ENCODE results near the gene SGPL1. TPM values are rescaled to one million over a fixed set of nuclear protein-coding genes. Genes with fewer than 3 reads are reported as not detected.
A peak's percentile ranks its signal among the peaks of the same experiment; 100 is the strongest.
"Not testable (repeated sequence)": the region's sequence is repeated elsewhere in the genome, so short reads cannot be mapped to it uniquely, and the experiment has no call there.

The SGPL1 gene, protein sequence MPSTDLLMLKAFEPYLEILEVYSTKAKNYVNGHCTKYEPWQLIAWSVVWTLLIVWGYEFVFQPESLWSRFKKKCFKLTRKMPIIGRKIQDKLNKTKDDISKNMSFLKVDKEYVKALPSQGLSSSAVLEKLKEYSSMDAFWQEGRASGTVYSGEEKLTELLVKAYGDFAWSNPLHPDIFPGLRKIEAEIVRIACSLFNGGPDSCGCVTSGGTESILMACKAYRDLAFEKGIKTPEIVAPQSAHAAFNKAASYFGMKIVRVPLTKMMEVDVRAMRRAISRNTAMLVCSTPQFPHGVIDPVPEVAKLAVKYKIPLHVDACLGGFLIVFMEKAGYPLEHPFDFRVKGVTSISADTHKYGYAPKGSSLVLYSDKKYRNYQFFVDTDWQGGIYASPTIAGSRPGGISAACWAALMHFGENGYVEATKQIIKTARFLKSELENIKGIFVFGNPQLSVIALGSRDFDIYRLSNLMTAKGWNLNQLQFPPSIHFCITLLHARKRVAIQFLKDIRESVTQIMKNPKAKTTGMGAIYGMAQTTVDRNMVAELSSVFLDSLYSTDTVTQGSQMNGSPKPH
- total RNA-seq (2021): 52.6 and 60.8 TPM in 2 replicates
- long read RNA-seq, full-length matches to known transcripts: 19 of 85 reads
- long read RNA-seq, partial matches to known transcripts: 49 of 85 reads
- long read RNA-seq, other reads (novel, unspliced or antisense): 17 of 85 reads

DNA sequence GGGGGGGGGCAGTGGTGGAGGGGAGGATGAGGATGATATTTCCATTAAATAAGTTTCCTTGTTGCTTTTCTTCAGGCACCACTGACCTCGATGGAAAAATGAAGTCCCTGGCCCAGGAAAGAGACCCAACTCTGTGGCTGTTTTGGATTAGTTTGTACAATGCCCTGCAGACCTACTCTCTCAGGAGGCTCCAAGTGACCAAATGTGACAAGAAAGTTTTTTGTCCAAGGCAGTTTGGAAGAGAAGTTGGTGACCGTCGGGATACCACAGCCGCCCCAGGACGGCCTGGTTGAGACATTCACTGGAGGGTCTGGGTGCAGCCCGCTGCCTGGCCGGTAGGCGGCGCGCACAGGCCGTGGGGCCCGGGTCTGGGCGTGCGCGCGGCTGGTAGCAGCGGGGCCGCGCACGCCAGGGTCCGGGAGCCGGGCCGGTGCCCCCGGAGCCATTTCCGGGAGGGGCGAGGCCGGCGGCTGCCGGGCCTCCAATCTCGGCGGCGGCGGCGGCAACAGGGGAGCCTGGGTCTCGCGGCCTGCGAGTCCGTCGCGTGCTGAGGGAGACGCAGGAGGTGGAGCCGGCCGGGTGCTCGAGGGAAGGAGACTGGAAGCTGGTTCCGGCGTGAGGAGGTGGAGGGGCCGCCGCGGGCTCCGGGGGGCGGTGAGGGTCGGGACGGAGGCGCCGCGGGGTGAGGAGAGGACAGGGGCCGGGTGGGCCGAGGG is at the start of gene SGPL1:
SGPL1 (plus strand) TSS at position 445 of the 716 bp plus-strand sequence. CDS start 906 bp downstream, outside the sequence.
- no peaks in the 10 kb centered on the region for H3K27me3 ChIP-seq (ENCODE audit: insufficient read depth, low read length)
- H2BK12ac ChIP-seq (ENCODE audit: insufficient read length, low read depth, low read length): no peak within 1 kb of the TSS
- H3K27ac ChIP-seq (ENCODE audit: insufficient read length, low read depth, low read length): no peak within 1 kb of the TSS
- peak; percentile 86 for DNase-seq
- H2BK5ac ChIP-seq (ENCODE audit: insufficient read length, low read length): no peak within 1 kb of the TSS
- no peak within 1 kb of the TSS for H4K5ac ChIP-seq (ENCODE audit: insufficient read length, low read depth, low read length)
- H3K9ac ChIP-seq (ENCODE audit: extremely low read depth, insufficient read length, low read length): peak within 1 kb of the TSS; percentile 66
- Mint-ChIP-seq H3K36me3 (ENCODE audit: insufficient read depth in 1 of 3, low read depth in 3 of 3) (peaks cover 10 to 28% (median 26%) of the 10 kb centered on the region in 3 experiments; a peak in 5 of 7 replicates), H3K27me3 (ENCODE audit: low read depth) (no peaks in the 10 kb centered on the region; the same call in 1 of the 2 replicates), H3K9me3 (no peaks in the 10 kb centered on the region), H3K4me3 (peak within 1 kb of the TSS; percentile 91 to 93), H3K4me1 (peaks cover 12 to 14% of the 10 kb centered on the region in 2 experiments), H3K27ac (peak within 1 kb of the TSS; percentile 87 to 97 (median 92))
- no peaks in the 10 kb centered on the region for H3K4me1 ChIP-seq (ENCODE audit: insufficient read depth, low read length)
- no peaks in the 10 kb centered on the region for H4K20me1 ChIP-seq (ENCODE audit: control insufficient read depth, insufficient read depth, insufficient read length)
- H2BK20ac ChIP-seq (ENCODE audit: low read depth, low read length, poor library complexity, severe bottlenecking): no peak within 1 kb of the TSS
- no peak within 1 kb of the TSS for H3K23ac ChIP-seq (ENCODE audit: insufficient read length, low read depth, low read length)
- peak within 1 kb of the TSS; percentile 96 for H3K18ac ChIP-seq (ENCODE audit: insufficient read length, low read depth, low read length)
- H4K8ac ChIP-seq (replicated peaks; ENCODE audit: insufficient read length, low read depth, low read length): no peak within 1 kb of the TSS
- no peak within 1 kb of the TSS for H2BK120ac ChIP-seq (ENCODE audit: low read depth, low read length, poor library complexity, severe bottlenecking)
- H2AK5ac ChIP-seq (ENCODE audit: insufficient read length, low read length): no peak within 1 kb of the TSS
- peaks cover 5% of the 10 kb centered on the region for H3K23me2 ChIP-seq (ENCODE audit: insufficient read length, low read depth, low read length, poor library complexity, severe bottlenecking)
- H3T11ph ChIP-seq (ENCODE audit: low read length): no peak within 1 kb of the TSS
- TF ChIP-seq, protein P1, sequence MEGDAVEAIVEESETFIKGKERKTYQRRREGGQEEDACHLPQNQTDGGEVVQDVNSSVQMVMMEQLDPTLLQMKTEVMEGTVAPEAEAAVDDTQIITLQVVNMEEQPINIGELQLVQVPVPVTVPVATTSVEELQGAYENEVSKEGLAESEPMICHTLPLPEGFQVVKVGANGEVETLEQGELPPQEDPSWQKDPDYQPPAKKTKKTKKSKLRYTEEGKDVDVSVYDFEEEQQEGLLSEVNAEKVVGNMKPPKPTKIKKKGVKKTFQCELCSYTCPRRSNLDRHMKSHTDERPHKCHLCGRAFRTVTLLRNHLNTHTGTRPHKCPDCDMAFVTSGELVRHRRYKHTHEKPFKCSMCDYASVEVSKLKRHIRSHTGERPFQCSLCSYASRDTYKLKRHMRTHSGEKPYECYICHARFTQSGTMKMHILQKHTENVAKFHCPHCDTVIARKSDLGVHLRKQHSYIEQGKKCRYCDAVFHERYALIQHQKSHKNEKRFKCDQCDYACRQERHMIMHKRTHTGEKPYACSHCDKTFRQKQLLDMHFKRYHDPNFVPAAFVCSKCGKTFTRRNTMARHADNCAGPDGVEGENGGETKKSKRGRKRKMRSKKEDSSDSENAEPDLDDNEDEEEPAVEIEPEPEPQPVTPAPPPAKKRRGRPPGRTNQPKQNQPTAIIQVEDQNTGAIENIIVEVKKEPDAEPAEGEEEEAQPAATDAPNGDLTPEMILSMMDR (conservative IDR thresholded peaks at IDR 0.05): peak; percentile 94
- H3K4ac ChIP-seq (ENCODE audit: low read depth, low read length): no peak within 1 kb of the TSS
- H3K79me1 ChIP-seq (ENCODE audit: insufficient read depth, low read depth, low read length, poor library complexity, severe bottlenecking): peaks cover 2% of the 10 kb centered on the region
- peaks cover 5% of the 10 kb centered on the region; the same call in 1 of the 2 replicates for H3K79me2 ChIP-seq (ENCODE audit: insufficient read depth, low read length)
- H4K91ac ChIP-seq (ENCODE audit: insufficient read length, low read depth, low read length): no peak within 1 kb of the TSS
- peak within 1 kb of the TSS; percentile 83 for H2AFZ ChIP-seq (ENCODE audit: low read length)
- peak within 1 kb of the TSS; percentile 85 for H3K14ac ChIP-seq (ENCODE audit: insufficient read depth, low read length)
- no peaks in the 10 kb centered on the region for H3K9me3 ChIP-seq (ENCODE audit: control insufficient read depth, low read depth, low read length)
- no CpG with 5 or more reads among the region's 58 CpGs for WGBS (ENCODE audit: extremely low coverage, insufficient read length, low lambda C conversion rate)
- H3K56ac ChIP-seq (ENCODE audit: insufficient read length, low read depth, low read length): no peak within 1 kb of the TSS
- no peak within 1 kb of the TSS for H2BK15ac ChIP-seq (ENCODE audit: low read depth, low read length)
- H3K4me2 ChIP-seq (ENCODE audit: insufficient read depth, insufficient read length, low read length): peak within 1 kb of the TSS; percentile 88

DNA sequence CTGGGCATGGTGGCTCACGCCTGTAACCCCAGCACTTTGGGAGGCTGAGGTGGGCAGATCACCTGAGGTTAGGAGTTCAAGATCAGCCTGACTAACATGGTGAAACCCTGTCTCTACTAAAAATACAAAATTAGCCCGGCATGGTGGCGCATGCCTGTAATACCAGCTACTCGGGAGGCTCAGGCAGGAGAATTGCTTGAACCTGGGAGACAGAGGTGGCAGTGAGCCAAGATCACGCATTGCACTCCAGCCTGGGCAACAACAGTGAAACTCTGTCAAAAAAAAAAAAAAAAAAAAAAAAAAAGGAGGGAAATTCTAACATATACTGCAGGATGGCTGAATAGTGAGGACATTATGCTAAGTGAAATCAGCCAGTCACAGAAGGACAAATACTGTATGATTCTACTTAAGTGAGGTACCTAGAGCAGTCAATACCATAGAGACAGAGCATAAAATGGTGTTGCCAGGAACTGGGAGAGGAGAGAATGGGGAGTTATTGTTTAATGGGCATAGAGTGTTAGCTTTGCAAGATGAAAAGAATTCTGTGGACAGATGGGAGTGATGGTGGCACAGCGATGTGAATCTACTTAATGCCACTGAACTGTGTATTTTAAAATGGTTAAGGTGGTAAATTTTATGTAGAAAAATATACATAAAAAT is 47.6 kb upstream of the SGPL1 start:
- not testable (repeated sequence) for H3K27ac Mint-ChIP-seq; H3K18ac ChIP-seq (ENCODE audit: insufficient read length, low read depth, low read length); H2BK20ac ChIP-seq (ENCODE audit: low read depth, low read length, poor library complexity, severe bottlenecking); H3K9me3 ChIP-seq (ENCODE audit: control insufficient read depth, low read depth, low read length); H3K23me2 ChIP-seq (ENCODE audit: insufficient read length, low read depth, low read length, poor library complexity, severe bottlenecking); H3K14ac ChIP-seq (ENCODE audit: insufficient read depth, low read length); H4K8ac ChIP-seq (replicated peaks; ENCODE audit: insufficient read length, low read depth, low read length); H2BK120ac ChIP-seq (ENCODE audit: low read depth, low read length, poor library complexity, severe bottlenecking); H3K23ac ChIP-seq (ENCODE audit: insufficient read length, low read depth, low read length); H3K27me3 Mint-ChIP-seq (ENCODE audit: low read depth); H2BK15ac ChIP-seq (ENCODE audit: low read depth, low read length); H3K56ac ChIP-seq (ENCODE audit: insufficient read length, low read depth, low read length); H3K4me3 Mint-ChIP-seq; H3K4me2 ChIP-seq (ENCODE audit: insufficient read depth, insufficient read length, low read length); H4K5ac ChIP-seq (ENCODE audit: insufficient read length, low read depth, low read length); H3K9ac ChIP-seq (ENCODE audit: extremely low read depth, insufficient read length, low read length); H2AK5ac ChIP-seq (ENCODE audit: insufficient read length, low read length); H3K79me1 ChIP-seq (ENCODE audit: insufficient read depth, low read depth, low read length, poor library complexity, severe bottlenecking); H4K20me1 ChIP-seq (ENCODE audit: control insufficient read depth, insufficient read depth, insufficient read length); H3K4me1 ChIP-seq (ENCODE audit: insufficient read depth, low read length); H3K4ac ChIP-seq (ENCODE audit: low read depth, low read length); H3K4me1 Mint-ChIP-seq; DNase-seq; H2BK12ac ChIP-seq (ENCODE audit: insufficient read length, low read depth, low read length); H2BK5ac ChIP-seq (ENCODE audit: insufficient read length, low read length); H4K91ac ChIP-seq (ENCODE audit: insufficient read length, low read depth, low read length); H2AFZ ChIP-seq (ENCODE audit: low read length); H3T11ph ChIP-seq (ENCODE audit: low read length); H3K27me3 ChIP-seq (ENCODE audit: insufficient read depth, low read length); H3K27ac ChIP-seq (ENCODE audit: insufficient read length, low read depth, low read length); H3K79me2 ChIP-seq (ENCODE audit: insufficient read depth, low read length)
- WGBS (ENCODE audit: extremely low coverage, insufficient read length, low lambda C conversion rate): no CpG with 5 or more reads among the region's 6 CpGs
- Mint-ChIP-seq H3K9me3 (peaks cover 19 to 22% of the 10 kb centered on the region in 2 experiments), H3K36me3 (ENCODE audit: insufficient read depth in 1 of 3, low read depth in 3 of 3) (peaks cover 8 to 18% (median 17%) of the 10 kb centered on the region in 3 experiments; a peak in 6 of 7 replicates)
